Left ventricle myocardium superior (tissue), 1 donor: ENCODE results near the gene RIMBP3B. TPM values are rescaled to one million over a fixed set of nuclear protein-coding genes. Genes with fewer than 3 reads are reported as not detected.
"Not testable (repeated sequence)": the region's sequence is repeated elsewhere in the genome, so short reads cannot be mapped to it uniquely, and the experiment has no call there.

Experiments
- ATAC-seq: fragments of 200-7000 bp; cut with Tn5 transposase; one replicate; pipeline ENCODE4 v1.9.1; 2020; ENCODE audit warnings: mild to moderate bottlenecking, moderate library complexity
- DNase-seq: peaks from one replicate; pipeline ENCODE4 v3.0.0-alpha.2; 2020
- intact Hi-C: fragments of 100-400 bp; cut with micrococcal nuclease; formaldehyde crosslinking; loops from one replicate; pipeline ENCODE4 v1.11.0; 2022
- long read RNA-seq: library from polyadenylated mRNA; unstranded; transcript quantifications from one replicate; pipeline ENCODE4 v2.0.0, GENCODE V29; 2021
- total RNA-seq: library from RNA; stranded (reverse); fragmentation: NEBNext Ultra II Directional; extraction: Animal tissue kit (Norgen Biotek cat#: 25700); gene quantifications from one replicate; pipeline ENCODE4 v1.2.1, GENCODE V29; 2021
- donor health status: DM: no; HTN: yes; CAD: no; lungs with severe emphysema.

Gene RIMBP3B, protein sequence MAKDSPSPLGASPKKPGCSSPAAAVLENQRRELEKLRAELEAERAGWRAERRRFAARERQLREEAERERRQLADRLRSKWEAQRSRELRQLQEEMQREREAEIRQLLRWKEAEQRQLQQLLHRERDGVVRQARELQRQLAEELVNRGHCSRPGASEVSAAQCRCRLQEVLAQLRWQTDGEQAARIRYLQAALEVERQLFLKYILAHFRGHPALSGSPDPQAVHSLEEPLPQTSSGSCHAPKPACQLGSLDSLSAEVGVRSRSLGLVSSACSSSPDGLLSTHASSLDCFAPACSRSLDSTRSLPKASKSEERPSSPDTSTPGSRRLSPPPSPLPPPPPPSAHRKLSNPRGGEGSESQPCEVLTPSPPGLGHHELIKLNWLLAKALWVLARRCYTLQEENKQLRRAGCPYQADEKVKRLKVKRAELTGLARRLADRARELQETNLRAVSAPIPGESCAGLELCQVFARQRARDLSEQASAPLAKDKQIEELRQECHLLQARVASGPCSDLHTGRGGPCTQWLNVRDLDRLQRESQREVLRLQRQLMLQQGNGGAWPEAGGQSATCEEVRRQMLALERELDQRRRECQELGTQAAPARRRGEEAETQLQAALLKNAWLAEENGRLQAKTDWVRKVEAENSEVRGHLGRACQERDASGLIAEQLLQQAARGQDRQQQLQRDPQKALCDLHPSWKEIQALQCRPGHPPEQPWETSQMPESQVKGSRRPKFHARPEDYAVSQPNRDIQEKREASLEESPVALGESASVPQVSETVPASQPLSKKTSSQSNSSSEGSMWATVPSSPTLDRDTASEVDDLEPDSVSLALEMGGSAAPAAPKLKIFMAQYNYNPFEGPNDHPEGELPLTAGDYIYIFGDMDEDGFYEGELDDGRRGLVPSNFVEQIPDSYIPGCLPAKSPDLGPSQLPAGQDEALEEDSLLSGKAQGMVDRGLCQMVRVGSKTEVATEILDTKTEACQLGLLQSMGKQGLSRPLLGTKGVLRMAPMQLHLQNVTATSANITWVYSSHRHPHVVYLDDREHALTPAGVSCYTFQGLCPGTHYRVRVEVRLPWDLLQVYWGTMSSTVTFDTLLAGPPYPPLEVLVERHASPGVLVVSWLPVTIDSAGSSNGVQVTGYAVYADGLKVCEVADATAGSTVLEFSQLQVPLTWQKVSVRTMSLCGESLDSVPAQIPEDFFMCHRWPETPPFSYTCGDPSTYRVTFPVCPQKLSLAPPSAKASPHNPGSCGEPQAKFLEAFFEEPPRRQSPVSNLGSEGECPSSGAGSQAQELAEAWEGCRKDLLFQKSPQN (N-terminal part only)
- 0.05 TPM for total RNA-seq
- long read RNA-seq, result 0 reads

GRCh38 chr22:21383701-21384467, at the start of gene RIMBP3B:
RIMBP3B (plus strand) TSS chr22:21383751; CDS start chr22:21383859, 108 bp downstream.
- peak; percentile 91 for ATAC-seq
- DNase-seq, intact Hi-C loops: not testable (repeated sequence)

- DNase-seq, result peak; percentile 8
- intact Hi-C loops, ATAC-seq: not testable (repeated sequence)
Observed at GRCh38 chr22:21357527-21357926, 26.0 kb upstream of the RIMBP3B start.

GRCh38 chr22:21360525-21360924, 23.0 kb upstream of the RIMBP3B start:
- DNase-seq, intact Hi-C loops, ATAC-seq: not testable (repeated sequence)

DNA sequence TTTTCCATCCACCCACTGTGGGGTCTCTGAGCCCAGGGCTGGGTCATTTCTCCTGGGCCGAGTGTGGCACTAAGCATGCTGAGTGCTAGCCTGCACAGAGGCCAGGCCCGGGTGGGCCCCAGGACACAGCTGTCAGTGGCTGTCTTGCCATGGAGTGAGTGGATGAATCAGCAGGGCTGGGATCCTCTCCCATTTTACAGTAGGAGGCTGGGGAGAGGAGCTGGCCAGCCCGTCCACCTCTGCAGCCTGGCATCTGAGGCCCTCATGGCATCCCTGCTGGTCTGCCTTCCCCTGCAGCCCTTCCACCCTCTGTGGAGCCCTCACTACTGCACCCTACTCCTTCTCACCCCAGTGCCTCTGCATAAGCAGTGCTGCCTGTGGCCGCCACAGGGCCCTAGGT, 21.1 kb upstream of the RIMBP3B start:
- ATAC-seq, intact Hi-C loops, DNase-seq: not testable (repeated sequence)

GRCh38 chr22:21363061-21363460, 20.5 kb upstream of the RIMBP3B start:
- DNase-seq, ATAC-seq, intact Hi-C loops: not testable (repeated sequence)

- intact Hi-C loops, ATAC-seq: not testable (repeated sequence)
- peak; percentile 14 for DNase-seq
Observed at GRCh38 chr22:21363803-21364202, 19.7 kb upstream of the RIMBP3B start.

DNA sequence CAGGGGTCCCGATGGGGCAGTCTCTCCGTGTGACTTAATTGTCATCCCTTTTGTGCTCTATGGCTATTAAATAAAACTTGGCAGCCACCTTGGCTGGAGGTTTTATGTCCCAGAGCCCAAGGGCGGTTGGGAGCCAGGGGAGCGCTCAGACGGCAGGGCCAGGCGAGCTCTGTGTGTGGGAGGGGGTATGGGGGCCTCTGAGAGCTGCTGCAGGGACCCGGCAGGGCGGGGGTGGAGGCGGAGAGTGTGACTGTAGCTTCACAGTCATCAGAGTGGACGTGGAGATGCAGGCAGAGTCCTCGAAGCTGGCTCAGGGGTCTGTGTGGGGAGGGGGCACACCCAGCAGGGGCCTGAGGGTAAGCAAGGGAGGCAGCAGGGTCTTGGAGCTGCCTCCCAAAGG, 19.2 kb upstream of the RIMBP3B start:
- ATAC-seq, result not testable (repeated sequence)

GRCh38 chr22:21365337-21365736, 18.2 kb upstream of the RIMBP3B start:
- DNase-seq, ATAC-seq, intact Hi-C loops: not testable (repeated sequence)

More for the DNA sequence above, 19.2 kb upstream of the RIMBP3B start:
- intact Hi-C loops, DNase-seq: not testable (repeated sequence)

GRCh38 chr22:21368603-21369310, 14.8 kb upstream of the RIMBP3B start:
- intact Hi-C loops, ATAC-seq: not testable (repeated sequence)
- DNase-seq, result peak; percentile 7

- DNase-seq, intact Hi-C loops, ATAC-seq: not testable (repeated sequence)
Observed at GRCh38 chr22:21375880-21376279, 7.7 kb upstream of the RIMBP3B start.

- DNase-seq, intact Hi-C loops: not testable (repeated sequence)
- ATAC-seq, result peak; percentile 60
Observed at GRCh38 chr22:21384468-21385357, 1.2 kb downstream of the RIMBP3B start.

- ATAC-seq, result peak; percentile 79
- DNase-seq, intact Hi-C loops: not testable (repeated sequence)
Observed at GRCh38 chr22:21389480-21389879, 5.9 kb downstream of the RIMBP3B start.

- ATAC-seq, intact Hi-C loops, DNase-seq: not testable (repeated sequence)
Observed at GRCh38 chr22:21390013-21390412, 6.5 kb downstream of the RIMBP3B start.

- intact Hi-C loops, DNase-seq, ATAC-seq: not testable (repeated sequence)
Observed at GRCh38 chr22:21394613-21395012, 11.1 kb downstream of the RIMBP3B start.

DNA sequence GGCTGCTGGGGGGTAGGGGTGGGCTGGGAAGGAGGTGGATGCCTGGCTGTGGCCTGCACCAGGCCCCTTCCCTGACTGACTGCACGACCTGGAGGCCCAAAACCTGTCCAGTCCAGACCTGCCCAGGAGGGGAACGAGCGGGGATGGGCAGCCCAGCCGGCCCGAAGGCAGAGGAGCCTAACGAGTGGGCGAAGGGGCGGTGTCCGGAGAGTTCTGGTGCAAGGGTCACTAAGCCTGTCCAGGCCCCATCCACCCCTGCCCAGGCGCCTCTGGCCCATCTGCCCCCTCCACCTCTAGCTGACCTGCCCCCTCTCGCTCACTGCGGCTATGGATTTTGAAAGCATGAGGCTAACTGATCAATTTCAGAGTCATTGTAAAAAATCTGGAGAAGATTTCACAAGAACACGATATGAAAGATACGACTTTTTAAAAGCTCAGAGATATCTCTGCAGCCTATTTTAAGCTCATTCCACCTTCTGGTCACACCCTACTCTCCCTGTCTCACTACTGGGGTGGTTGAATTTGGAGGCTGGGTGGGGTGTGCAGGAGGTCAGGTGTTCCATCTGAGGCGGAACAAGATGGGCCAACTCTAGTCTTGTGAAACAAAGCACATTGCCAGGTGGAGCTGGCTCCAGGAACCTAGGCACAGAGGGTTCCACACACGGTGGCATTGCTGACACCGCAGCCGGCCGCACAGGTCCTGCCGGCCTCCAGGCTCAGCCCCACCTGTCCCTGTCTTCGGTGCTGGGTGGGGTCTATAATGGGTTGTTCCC, 17.8 kb downstream of the RIMBP3B start:
- ATAC-seq, DNase-seq, intact Hi-C loops: not testable (repeated sequence)
